HepG2 (cell line): ENCODE results near the gene NARF. TPM values are rescaled to one million over a fixed set of nuclear protein-coding genes. Genes with fewer than 3 reads are reported as not detected.

Source experiments
- ARHGAP35 ChIP-seq: sonication (generic); formaldehyde crosslinking; IDR thresholded peaks from 2 replicates; pipeline ENCODE4 v1.9.0; 2022; ENCODE audit warnings: mild to moderate bottlenecking, inconsistent platforms, moderate library complexity, missing genetic modification reagents, borderline replicate concordance
- BRD4 ChIP-seq: sonication (generic); formaldehyde crosslinking; IDR thresholded peaks from 2 replicates; pipeline ENCODE4 v1.4.0; 2020; ENCODE audit warnings: missing genetic modification reagents
- CBX1 ChIP-seq: IDR thresholded peaks from one replicate; pipeline ENCODE4 v1.6.1; 2016; ENCODE audit warnings: antibody characterized with exemption, low read depth
- CBX5 ChIP-seq: sonication (generic); formaldehyde crosslinking; IDR thresholded peaks from 2 replicates; pipeline ENCODE4 v1.4.0; 2020; ENCODE audit warnings: missing genetic modification reagents, borderline replicate concordance
- CEBPB ChIP-seq: IDR thresholded peaks from 2 replicates; pipeline ENCODE4 v1.6.1; 2011; ENCODE audit warnings: low read depth, low read length, improper control_type of control experiment, borderline replicate concordance
- CENPBD1 ChIP-seq: sonication (generic); formaldehyde crosslinking; IDR thresholded peaks from 2 replicates; pipeline ENCODE4 v1.8.0; 2022; ENCODE audit warnings: missing genetic modification reagents, low read depth, mild to moderate bottlenecking, borderline replicate concordance
- FOSL2 ChIP-seq: sonication (generic); formaldehyde crosslinking; IDR thresholded peaks from 2 replicates; pipeline ENCODE4 v1.4.0; 2020; ENCODE audit warnings: missing genetic modification reagents
- HMGA1 ChIP-seq: sonication (generic); formaldehyde crosslinking; conservative IDR thresholded peaks from 2 replicates; pipeline ENCODE4 v1.4.0; 2020; ENCODE audit warnings: missing genetic modification reagents
- JARID2 ChIP-seq: sonication (generic); formaldehyde crosslinking; IDR thresholded peaks from 2 replicates; pipeline ENCODE4 v1.8.1; 2023; ENCODE audit warnings: missing genetic modification reagents, inconsistent platforms; ENCODE audit not compliant: insufficient replicate concordance
- MTA1 ChIP-seq: sonication (generic); formaldehyde crosslinking; IDR thresholded peaks from 2 replicates; pipeline ENCODE4 v1.4.0; 2020; ENCODE audit warnings: missing genetic modification reagents, mild to moderate bottlenecking, borderline replicate concordance
- MXD4 ChIP-seq: IDR thresholded peaks from 2 replicates; pipeline ENCODE4 v1.6.1; 2016; ENCODE audit warnings: mild to moderate bottlenecking, missing biosample characterization, missing genetic modification reagents
- NFE2L1 ChIP-seq: sonication (generic); formaldehyde crosslinking; IDR thresholded peaks from 2 replicates; pipeline ENCODE4 v1.4.0; 2020; ENCODE audit warnings: missing genetic modification reagents, mild to moderate bottlenecking, borderline replicate concordance
- POLR2G ChIP-seq: fragments of 200-400 bp; formaldehyde crosslinking; IDR thresholded peaks from 2 replicates; pipeline ENCODE4 v1.6.1; 2018; ENCODE audit warnings: mild to moderate bottlenecking, low read depth, low read length, moderate library complexity
- REL ChIP-seq: sonication (generic); formaldehyde crosslinking; conservative IDR thresholded peaks from 2 replicates; pipeline ENCODE4 v1.8.0; 2022; ENCODE audit warnings: mild to moderate bottlenecking, missing genetic modification reagents, moderate library complexity
- REXO4 ChIP-seq: sonication (generic); formaldehyde crosslinking; IDR thresholded peaks from 2 replicates; pipeline ENCODE4 v1.8.0; 2022; ENCODE audit warnings: missing genetic modification reagents, mild to moderate bottlenecking, borderline replicate concordance
- RFXAP ChIP-seq: sonication (generic); formaldehyde crosslinking; IDR thresholded peaks from 2 replicates; pipeline ENCODE4 v1.4.0; 2020; ENCODE audit warnings: missing genetic modification reagents, borderline replicate concordance
- RXRB ChIP-seq: IDR thresholded peaks from 2 replicates; pipeline ENCODE4 v1.6.1; 2016; ENCODE audit warnings: borderline replicate concordance, missing genetic modification reagents, missing compliant biosample characterization
- ZBTB44 ChIP-seq: sonication (generic); formaldehyde crosslinking; IDR thresholded peaks from 2 replicates; pipeline ENCODE4 v1.4.0; 2020; ENCODE audit warnings: missing genetic modification reagents
- ZBTB49 ChIP-seq: sonication (generic); formaldehyde crosslinking; IDR thresholded peaks from 2 replicates; pipeline ENCODE4 v1.4.0; 2020; ENCODE audit warnings: missing genetic modification reagents, borderline replicate concordance
- ZNF354B ChIP-seq: sonication (generic); formaldehyde crosslinking; IDR thresholded peaks from 2 replicates; pipeline ENCODE4 v1.8.0; 2022; ENCODE audit warnings: mild to moderate bottlenecking, missing genetic modification reagents
- ZNF589 ChIP-seq: sonication (generic); formaldehyde crosslinking; conservative IDR thresholded peaks from 2 replicates; pipeline ENCODE4 v1.8.0; 2022; ENCODE audit warnings: mild to moderate bottlenecking, moderate library complexity, missing genetic modification reagents
- ZNF616 ChIP-seq: sonication (generic); formaldehyde crosslinking; IDR thresholded peaks from 2 replicates; pipeline ENCODE4 v1.5.0; 2020; ENCODE audit warnings: low read depth, mild to moderate bottlenecking, missing genetic modification reagents
- ZNF652 ChIP-seq: IDR thresholded peaks from 2 replicates; pipeline ENCODE4 v1.6.1; 2016; ENCODE audit warnings: low read depth, borderline replicate concordance
- polyA plus RNA-seq, 8 experiments: library from polyadenylated mRNA; depleted of rRNA in 3 of 8; stranded (reverse) in 7 of 8; unstranded in 1 of 8; fragments of >200 nt; fragmentation: Illumina TruSeq in 4 of 8; extraction: Trizol in 4 of 8; gene quantifications; 2 replicates each; pipeline versions ENCODE4 v1.2.1 to v1.2.3, GENCODE V29; 2011 to 2016; ENCODE audit warnings: low read depth in 4 of 8, missing spikeins in 1 of 8, mixed read lengths in 1 of 8; ENCODE audit not compliant: insufficient read depth in 1 of 8
- total RNA-seq, 5 experiments: library from RNA; depleted of rRNA; stranded (reverse); fragments of >200 nt; fragmentation: Illumina TruSeq; extraction: Trizol; gene quantifications; 2 replicates each; pipeline ENCODE4 v1.2.3, GENCODE V29; 2016; ENCODE audit warnings: low read depth in 1 of 5
- TF ChIP-seq, protein P1 (sequence below): IDR thresholded peaks from 2 replicates; pipeline ENCODE4 v1.6.1; 2016; ENCODE audit warnings: missing genetic modification reagents, missing compliant biosample characterization
- TF ChIP-seq, protein P2 (sequence below): sonication (generic); formaldehyde crosslinking; IDR thresholded peaks from 2 replicates; pipeline ENCODE4 v1.4.0; 2020; ENCODE audit warnings: missing genetic modification reagents

Gene NARF
- total and polyA plus RNA-seq, 2 of the 13 experiments (the other 11 are each of a cell fraction or from before 2014, with no cell fraction given) = 61.1 to 144 TPM

DNA sequence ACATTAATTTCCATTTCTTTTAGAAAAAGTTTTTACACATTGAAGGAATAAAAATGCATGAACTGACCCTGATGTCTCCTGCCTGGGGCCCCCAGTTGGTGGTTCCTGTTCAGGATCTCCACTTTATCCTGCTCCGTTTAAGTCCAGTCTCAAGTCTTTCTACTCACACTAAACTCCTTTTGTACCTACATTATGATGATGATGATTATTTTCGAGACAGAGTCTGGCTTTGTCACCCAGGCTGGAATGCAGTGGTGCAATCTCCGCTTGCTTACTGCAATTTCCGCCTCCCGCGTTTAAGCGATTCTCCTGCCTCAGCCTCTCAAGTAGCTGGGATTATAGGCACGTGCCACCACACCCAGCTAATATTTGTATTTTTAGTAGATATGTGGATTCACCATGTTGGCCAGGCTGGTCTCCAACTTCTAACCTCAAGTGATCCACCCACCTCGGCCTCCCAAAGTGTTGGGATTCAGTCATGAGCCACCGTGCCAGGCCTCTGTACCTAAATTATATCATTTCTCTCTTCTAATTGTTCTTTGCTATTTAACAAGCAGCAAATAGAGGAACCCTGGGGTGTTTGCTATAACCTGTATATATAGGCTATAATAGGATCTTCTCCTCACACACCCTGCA, 58.8 kb downstream of the NARF start (continued):
- peak; percentile 73; the same call in 1 of the 2 replicates for TF ChIP-seq ZBTB49
- TF ChIP-seq POLR2G = peak; percentile 54; the same call in 1 of the 2 replicates
- peak; percentile 93 for TF ChIP-seq FOSL2 (CRISPR knock-in tag)
- no peak for TF ChIP-seq HMGA1
- TF ChIP-seq, protein P1, sequence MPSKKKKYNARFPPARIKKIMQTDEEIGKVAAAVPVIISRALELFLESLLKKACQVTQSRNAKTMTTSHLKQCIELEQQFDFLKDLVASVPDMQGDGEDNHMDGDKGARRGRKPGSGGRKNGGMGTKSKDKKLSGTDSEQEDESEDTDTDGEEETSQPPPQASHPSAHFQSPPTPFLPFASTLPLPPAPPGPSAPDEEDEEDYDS (CRISPR knock-in tag) = peak; percentile 70
- 0 out of 2 replicates have a peak, but pooled peaks have one; percentile 71 for TF ChIP-seq ZBTB44
- TF ChIP-seq NFE2L1 (CRISPR knock-in tag) = no peak
- TF ChIP-seq RFXAP = peak; percentile 59; the same call in 1 of the 2 replicates
- TF ChIP-seq JARID2 = no peak
- no peak for TF ChIP-seq REXO4
- TF ChIP-seq CENPBD1 (CRISPR knock-in tag) = no peak
- TF ChIP-seq ZNF354B = no peak
- peak; percentile 55; the same call in 1 of the 2 replicates for TF ChIP-seq ARHGAP35 (CRISPR knock-in tag)
- TF ChIP-seq MXD4 (CRISPR knock-in tag) = no peak; the same call in 1 of the 2 replicates
- peak; percentile 97 for TF ChIP-seq CBX5 (CRISPR knock-in tag)
- peak; percentile 98 for TF ChIP-seq CEBPB
- no peak for TF ChIP-seq CBX1
- TF ChIP-seq, protein P2, sequence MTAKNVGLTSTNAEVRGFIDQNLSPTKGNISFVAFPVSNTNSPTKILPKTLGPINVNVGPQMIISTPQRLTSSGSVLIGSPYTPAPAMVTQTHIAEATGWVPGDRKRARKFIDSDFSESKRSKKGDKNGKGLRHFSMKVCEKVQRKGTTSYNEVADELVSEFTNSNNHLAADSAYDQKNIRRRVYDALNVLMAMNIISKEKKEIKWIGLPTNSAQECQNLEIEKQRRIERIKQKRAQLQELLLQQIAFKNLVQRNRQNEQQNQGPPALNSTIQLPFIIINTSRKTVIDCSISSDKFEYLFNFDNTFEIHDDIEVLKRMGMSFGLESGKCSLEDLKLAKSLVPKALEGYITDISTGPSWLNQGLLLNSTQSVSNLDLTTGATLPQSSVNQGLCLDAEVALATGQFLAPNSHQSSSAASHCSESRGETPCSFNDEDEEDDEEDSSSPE (CRISPR knock-in tag) = peak; percentile 87
- peak; percentile 88 for TF ChIP-seq RXRB (CRISPR knock-in tag)
- no peak for TF ChIP-seq REL (CRISPR knock-in tag)
- TF ChIP-seq ZNF652 (CRISPR knock-in tag) = no peak
- TF ChIP-seq ZNF589 (CRISPR knock-in tag) = no peak
- no peak for TF ChIP-seq MTA1 (CRISPR knock-in tag)
- no peak for TF ChIP-seq ZNF616 (CRISPR knock-in tag)
- TF ChIP-seq BRD4 (CRISPR knock-in tag) = no peak
